GM18505 (cell line): ENCODE measurements around the gene TMEM43.

Source experiments
- ATAC-seq: cut with Tn5 transposase; IDR thresholded peaks from one replicate; pipeline ENCODE4 v1.9.1; 2021; ENCODE audit not compliant: unreplicated experiment
- POLR2A ChIP-seq: IDR thresholded peaks from 4 replicates; pipeline ENCODE4 v1.6.1; 2011; ENCODE audit warnings: borderline replicate concordance; ENCODE audit not compliant: insufficient read depth, insufficient read length; ENCODE audit errors: extremely low read depth

The TMEM43 gene

DNA sequence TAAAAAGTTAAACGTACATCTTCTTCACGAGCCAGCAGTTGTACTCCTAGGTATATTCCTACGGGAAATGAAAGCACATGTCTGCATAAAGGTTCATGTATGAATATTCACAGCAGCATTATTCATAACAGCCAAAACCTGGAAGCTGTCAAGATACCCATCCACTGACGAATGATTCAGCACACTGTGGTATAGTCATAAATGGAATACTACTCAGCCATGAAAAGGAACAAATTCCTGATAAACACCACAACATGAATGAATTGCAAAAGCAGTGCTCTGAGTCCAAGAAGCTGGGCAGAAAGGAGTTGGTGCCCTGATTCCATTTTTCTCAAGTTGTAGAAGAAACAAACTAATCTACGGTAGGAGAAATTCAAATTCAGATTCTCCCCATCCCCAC is 3.9 kb downstream of the TMEM43 start:
- ATAC-seq = no peak
- no peak for TF ChIP-seq POLR2A

DNA sequence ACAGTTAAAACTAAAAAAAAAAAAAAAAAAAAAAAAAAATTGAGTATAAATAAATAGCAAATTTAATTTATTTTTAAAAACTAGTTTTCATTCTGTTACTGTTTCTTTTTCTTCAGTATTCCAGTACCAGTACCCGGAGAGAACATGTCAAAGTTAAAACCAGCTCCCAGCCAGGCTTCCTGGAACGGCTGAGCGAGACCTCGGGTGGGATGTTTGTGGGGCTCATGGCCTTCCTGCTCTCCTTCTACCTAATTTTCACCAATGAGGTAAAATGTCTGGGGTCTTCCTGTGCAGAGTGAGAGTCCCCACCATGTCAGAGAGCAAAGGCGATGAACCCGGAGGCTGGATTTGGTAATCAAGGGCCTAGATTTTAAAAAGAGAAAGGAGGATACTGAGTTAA is 4.4 kb downstream of the TMEM43 start:
- TF ChIP-seq POLR2A = no peak
- ATAC-seq = no peak

DNA sequence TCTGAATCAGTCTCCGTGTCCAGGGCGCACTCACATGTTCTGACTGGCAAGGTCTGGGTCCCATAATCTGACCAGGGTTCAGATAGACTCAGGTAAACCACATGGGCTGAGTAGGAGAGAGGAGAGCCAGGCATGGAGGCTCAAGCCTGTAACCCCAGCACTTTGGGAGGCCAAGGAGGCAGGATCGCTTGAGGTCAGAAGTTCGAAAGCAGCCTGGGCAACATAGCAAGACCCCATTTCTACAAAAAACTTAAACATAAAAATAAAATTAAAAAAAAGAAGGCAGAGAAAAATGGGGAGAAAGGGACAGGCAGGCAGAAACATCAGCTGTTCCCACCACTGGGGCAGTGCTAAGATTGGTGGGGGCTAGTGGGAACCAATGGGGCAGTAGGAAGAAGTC is 5.4 kb downstream of the TMEM43 start:
- ATAC-seq = no peak
- TF ChIP-seq POLR2A = no peak

DNA sequence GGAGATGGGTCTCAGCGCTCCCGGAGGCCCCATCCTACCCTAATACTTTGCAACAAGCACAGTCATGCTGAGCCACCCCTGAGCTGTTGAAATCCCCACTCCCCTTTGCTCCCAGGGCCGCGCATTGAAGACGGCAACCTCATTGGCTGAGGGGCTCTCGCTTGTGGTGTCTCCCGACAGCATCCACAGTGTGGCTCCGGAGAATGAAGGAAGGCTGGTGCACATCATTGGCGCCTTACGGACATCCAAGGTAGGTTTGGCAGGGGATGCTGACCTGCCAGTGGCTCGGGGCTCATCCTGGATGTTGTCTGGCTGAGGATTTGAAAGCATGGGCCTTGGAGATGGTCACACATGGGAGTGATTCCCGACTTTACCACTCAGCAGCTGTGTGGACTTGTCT is 5.9 kb downstream of the TMEM43 start:
- no peak for ATAC-seq
- TF ChIP-seq POLR2A = no peak

DNA sequence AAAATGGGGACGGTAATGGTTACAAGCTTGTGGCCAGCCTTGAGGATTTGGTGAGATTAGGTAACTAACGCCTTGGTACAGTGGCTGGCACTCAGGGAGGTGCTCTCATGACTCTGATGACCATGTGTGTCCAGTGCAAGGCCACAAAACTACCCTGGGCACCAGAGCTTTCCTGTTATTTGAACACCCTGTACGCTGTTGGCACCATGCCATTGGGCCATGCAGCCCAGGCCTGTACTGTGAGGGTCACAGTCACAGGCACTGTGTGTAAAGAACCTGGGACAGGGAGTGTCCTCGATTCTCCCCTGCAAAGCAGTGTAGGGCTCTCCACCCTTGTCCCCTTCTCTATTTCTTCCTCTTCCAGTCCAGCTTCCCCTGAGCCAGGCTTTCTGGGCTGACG is 6.3 kb downstream of the TMEM43 start:
- no peak for ATAC-seq
- no peak for TF ChIP-seq POLR2A

DNA sequence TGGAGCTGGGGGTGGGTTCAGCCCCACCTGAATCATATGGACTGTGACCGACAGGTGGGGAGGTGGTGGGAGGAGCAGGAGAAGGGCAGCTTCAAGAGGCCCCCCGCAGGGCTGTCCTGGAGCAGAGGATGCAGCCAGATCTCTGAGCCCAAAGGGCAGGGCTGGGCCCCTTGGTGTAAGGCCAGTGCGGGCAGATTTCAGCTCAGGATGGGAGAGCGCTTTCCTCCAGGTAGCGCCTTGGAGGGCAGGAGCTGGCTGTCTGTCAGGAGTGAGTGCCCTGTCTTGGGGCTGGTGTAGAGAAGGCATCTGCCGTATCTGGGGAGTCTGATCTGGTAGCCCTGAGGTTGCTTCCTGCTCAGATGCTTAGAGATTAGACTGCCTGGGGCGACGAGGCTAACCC is 7.3 kb downstream of the TMEM43 start:
- no peak for ATAC-seq
- no peak for TF ChIP-seq POLR2A

DNA sequence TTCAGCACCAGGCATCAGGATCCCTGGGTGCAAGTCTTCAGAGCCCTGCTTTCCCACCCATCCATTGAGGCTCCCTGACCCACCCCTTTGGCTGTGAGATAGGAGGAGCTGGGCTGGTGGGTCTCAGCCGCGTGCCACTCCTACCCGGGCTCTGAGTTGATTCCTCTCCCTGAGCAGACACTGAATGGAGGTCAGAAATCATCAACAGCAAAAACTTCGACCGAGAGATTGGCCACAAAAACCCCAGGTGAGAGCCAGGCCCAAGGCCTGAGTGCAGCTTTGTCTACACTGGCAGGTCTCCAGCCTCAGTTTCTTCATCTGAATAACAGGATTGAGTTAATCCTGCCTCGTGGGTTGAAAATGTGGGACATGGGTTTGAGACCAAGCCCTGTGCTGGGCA is 7.8 kb downstream of the TMEM43 start:
- ATAC-seq = no peak
- TF ChIP-seq POLR2A = no peak

DNA sequence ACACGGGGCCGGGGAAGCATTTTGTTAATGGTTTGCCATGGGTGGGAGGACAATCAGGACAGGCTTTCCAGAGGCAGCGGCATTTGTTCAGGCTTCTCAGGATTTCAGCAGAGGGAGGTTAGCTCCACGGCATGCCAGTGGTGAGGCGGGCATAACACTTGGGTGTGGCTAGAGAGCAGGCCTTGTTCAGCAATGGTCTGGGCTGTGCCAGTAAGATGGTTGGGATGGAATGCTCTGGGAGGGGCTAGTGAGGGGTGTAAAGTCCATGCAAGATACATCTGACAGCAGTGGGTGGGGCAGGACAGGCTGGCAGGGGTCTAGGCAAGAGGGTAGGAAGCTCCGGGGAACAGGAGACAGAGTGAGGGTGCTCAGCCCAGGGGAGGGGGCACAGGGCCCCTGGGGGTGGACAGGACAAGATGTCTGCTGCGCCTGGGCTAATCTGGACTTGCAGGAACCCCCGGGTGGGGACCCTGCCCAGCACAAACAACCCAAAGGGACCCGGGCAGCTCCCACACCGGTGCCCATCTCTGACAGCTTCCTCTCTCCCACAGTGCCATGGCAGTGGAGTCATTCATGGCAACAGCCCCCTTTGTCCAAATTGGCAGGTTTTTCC is 8.4 kb downstream of the TMEM43 start:
- TF ChIP-seq POLR2A = no peak
- no peak for ATAC-seq

DNA sequence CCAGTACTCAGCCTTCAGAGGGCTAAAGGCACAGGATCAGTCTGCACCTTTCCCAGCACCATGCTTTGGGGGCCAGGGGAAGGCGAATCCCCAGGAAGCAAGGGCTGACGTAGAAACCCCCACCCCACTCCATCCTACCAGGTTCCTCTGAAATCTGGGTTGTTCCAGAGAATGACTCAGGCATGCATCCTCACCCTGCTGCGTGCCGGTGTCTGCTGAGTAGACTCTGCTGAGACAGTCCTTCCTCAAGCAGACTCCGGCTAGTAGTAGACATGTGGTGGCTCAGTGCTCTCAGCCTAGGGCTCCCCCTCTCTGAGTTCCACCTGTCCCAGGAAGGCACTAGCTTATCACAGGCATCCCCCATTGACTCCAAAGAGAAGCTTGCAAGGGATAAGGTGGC is 9.0 kb downstream of the TMEM43 start:
- no peak for TF ChIP-seq POLR2A
- ATAC-seq = no peak

DNA sequence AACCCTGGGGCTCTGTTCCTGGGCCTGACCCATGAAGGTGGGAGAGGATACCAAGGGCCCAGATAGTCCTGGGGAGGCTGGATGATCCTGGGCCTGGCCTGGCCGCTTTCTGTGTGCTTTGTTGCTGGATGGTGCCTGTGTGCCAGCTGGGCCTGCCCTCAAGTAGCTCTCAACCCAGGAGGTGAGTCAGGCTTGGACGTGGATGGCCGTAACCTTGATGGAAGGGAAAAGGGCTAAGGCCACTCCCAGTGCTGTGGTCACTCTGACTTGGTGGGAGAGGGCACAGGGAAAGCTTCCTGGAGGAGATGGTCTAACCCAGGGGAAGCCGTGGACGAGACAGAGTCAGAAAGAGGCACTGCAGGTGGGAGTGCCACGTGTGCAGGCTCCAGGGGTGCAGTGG is 9.4 kb downstream of the TMEM43 start:
- no peak for TF ChIP-seq POLR2A
- no peak for ATAC-seq

DNA sequence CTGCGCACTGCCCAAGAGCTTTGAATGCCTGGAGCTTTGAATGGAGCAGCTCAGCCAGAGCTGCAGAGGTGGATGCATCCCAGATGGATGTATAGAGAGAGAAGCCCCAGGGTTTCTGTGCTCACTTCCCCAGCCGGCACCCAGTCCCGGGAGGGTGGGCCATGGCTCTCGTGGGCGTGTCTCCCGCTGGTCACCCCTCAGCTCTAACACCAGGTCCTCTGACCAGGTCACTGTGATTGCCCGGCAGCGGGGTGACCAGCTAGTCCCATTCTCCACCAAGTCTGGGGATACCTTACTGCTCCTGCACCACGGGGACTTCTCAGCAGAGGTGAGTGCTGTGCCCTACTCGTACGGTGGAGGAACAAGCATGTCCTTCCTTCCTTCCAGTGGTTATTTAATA is 10.7 kb downstream of the TMEM43 start:
- ATAC-seq = no peak
- TF ChIP-seq POLR2A = no peak

DNA sequence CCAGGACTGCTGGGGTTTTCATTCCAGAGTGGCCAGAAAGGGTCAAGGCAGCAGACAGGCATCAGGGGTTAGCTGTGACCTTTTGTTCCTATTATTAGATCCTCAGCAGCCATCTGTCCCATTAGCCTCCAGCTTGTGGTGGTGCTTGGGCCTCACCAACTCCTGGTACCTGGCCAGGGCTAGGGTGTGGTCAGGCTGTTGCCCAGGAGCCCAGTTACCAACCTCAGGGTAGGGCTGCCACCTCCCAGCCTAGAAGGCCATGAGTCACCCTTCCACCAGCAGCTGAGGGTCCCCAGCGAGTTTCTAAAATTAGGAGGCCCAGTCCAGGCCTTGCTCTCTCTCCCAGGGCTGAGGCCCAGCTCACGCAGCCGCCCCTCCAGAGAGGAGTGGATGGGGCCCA is 12.2 kb downstream of the TMEM43 start:
- no peak for ATAC-seq
- no peak for TF ChIP-seq POLR2A

DNA sequence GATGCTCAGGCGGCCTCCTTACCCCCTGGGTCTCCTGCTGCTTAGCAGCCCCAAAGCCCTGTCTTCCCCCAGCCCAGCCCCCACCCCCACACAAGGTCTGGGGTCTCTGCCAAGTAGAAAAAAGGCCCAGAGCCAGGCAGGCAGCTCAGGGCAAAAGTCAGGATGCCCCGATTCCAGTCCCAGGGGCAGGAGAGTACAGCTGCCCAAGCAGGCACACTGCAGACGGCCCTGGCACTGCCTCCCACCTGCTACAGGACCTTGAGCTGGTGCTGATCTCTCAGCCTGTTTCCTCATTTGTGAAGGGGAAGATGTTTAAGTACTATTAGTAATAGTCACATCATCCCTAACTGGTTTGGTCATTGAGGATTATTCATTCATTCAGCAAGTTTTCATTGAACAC is 12.6 kb downstream of the TMEM43 start:
- ATAC-seq = no peak
- TF ChIP-seq POLR2A = no peak

DNA sequence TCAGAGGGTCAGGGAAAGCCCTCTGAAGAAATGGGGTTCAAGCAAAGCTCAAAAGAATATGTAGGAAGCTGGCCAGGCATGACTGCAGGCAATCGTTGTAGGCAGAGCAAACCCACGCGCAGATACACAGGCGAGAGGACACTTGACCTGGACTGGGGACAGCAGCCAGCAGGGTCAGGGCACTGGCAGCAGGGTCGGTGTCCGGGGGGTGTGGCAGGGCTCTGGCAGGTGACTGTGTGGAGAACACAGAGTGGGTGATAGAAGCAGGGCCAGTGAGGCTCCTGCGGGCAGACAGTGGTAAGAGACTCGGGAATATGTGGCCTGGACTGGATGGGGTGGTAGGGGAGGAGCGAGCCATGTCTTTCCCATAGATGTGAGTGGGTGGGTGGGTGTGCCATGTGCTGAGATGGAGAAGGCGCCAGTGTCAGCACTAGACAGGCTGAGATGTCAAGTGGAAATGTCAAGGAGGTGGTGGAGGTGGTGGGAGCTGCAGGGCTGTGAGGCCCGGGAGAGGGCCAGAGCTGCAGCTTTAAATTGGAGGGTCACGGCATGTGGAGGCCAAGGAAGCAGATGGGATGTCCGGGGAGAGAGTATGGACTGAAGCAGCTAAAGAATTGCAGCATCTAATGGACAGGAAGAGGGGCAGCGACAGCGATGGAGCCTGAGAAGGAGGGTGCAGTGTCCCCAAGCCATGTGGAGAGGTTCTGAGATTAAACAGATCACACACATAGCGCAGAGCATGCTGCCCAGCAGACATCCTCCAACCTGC is 13.4 kb downstream of the TMEM43 start:
- TF ChIP-seq POLR2A = no peak
- no peak for ATAC-seq

DNA sequence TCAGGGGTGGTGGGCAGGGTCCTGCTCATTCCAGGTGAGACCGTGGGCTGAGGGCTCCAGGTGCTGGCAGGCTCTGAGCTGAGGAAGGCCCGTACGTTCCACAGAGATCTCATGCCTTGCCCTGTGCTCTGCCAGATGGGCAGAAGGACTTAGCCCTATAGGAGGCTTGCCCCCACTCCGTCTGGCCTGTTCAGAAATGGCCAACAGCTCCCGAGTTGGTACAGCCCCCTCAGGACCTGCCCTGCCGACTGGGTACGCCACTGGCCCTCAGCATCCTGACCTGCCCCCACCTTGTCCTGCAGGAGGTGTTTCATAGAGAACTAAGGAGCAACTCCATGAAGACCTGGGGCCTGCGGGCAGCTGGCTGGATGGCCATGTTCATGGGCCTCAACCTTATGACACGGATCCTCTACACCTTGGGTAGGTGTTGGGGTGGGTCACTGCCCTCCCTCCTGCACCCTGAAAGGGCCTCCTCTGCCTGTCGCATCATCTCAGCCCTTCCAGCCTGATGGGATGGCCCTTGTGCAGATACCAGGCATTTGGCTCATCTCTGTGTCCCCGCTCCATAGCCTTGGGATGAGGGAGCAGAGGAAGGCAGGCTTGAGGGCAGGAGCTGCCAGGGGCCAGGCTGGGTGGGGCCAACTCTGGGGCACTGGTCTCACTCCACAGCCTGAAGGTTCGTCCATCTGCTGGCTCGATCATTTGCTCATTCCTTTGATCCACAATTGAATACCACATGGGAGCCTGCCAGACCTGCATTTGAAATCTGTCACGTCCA is 14.2 kb downstream of the TMEM43 start:
- no peak for ATAC-seq
- TF ChIP-seq POLR2A = no peak

DNA sequence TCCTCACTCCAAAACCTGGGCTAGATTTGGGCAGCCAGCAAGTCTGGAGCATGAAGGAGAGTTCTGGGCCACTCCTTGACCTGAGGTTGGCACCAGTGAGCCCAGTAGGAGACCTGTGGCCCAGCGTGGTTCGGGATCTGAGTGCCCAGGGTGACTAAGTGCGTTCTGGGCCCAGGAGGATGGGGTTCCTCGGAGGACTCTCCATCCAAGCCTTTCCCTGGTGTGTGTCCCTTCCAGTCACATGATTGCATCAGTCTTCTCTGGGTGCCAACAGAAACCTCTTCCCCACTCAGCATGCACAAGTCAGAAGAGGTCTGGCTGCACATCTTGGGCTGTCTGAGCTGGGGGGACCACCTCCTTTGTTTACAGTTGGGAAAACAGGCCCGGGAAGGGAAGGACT is 14.9 kb downstream of the TMEM43 start:
- ATAC-seq = no peak
- TF ChIP-seq POLR2A = no peak
